Stimulated activated naive CD4-positive, alpha-beta T cell (primary cell): ENCODE measurements around the gene DPF3.

ENCODE experiments used
- DNase-seq, 6 experiments: peaks; one replicate each; lab custom pipeline; 2025; lab: John Stamatoyannopoulos, UW

Gene DPF3

DNA sequence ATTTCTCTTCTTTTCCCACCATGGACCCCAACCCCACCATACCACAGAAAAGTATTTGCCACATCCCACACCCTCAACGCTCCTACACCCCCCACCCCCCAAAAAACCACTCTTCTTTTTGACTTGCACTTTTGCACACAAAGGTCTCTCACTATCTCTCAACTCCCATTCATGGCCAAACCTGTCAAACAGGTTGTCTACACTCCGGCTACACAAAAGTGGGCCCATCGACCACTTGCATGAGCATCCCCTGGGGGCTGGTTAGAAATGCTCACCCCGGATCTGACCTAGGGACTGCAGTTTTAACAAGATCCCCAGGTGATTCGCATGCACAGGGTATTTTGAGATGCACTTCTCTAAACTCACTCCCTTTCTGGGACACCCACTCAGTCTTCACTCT, 248.2 kb downstream of the DPF3 start:
- DNase-seq, result no peak

GRCh38 chr14:72644758-72645489, 249.0 kb downstream of the DPF3 start:
- no peak for DNase-seq

- DNase-seq, result no peak
These were observed 249.9 kb downstream of the DPF3 start for GRCh38 chr14:72644038-72644437.

GRCh38 chr14:72643317-72643801, 250.5 kb downstream of the DPF3 start:
- no peak for DNase-seq

GRCh38 chr14:72640911-72641485, 252.9 kb downstream of the DPF3 start:
- DNase-seq, result no peak

DNA sequence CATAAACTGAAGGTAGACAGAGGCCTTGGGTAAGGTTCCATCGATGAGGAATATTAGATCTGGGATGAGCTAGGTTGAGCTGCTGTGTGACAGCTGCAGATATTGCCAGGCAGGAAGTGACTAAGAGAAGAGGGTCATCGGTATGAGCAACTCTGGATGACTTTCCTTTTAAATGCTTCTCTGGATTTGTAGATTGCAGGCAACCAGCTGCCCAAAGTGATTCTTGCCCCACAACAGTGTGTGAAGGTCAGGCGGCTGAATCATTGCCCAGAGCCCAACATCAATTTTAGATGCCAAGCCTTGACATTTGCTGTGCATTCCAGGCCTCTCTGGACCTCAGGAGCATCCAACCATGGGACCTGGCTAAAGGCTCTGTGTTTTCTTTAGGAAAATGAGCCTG, 255.9 kb downstream of the DPF3 start:
- DNase-seq, result no peak

DNA sequence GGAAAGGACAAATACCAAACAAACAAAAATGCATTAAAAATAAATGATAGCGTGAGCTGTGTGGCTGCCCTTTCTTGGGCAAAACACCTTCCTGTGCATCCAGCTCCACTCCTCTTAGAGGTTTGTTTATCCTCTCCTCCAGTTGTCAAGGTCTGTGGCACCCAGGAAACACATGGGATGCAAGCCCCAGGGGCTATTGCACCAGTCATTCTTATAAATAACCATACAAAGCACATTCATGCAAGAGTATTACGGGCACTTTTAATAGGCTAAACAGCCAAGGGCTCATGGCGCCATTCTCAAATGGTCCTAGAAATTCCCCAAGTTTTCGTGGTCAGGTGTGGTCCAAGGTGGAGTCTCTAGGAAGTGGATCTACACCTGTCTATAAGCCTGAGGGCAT, 257.0 kb downstream of the DPF3 start:
- DNase-seq, result no peak

GRCh38 chr14:72636094-72636493, 257.8 kb downstream of the DPF3 start:
- DNase-seq, result no peak

GRCh38 chr14:72634691-72635616, 258.9 kb downstream of the DPF3 start:
- no peak for DNase-seq

- no peak for DNase-seq
These were observed 260.4 kb downstream of the DPF3 start for GRCh38 chr14:72633551-72633950.

DNA sequence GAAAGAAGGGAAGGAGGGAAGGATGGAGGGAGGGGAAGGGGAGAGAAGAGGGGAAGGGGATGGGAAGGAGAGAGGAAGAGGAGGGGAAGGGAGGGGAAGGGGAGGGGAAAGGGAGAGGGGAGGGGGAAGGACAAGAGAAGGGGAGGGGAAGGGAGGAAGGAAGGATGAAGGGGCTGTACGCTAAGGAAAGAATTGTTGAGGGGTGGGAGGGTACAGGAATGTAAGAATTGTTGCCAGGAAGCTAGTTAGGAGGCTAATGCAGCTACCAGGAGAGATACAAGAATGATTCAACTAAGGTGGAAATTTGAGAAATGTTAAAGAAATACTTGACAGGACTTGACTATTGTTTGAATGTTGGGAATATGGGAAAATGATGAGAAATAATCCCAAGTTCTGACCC, 261.2 kb downstream of the DPF3 start:
- no peak for DNase-seq

GRCh38 chr14:72631401-72631800, 262.5 kb downstream of the DPF3 start:
- no peak for DNase-seq

DNA sequence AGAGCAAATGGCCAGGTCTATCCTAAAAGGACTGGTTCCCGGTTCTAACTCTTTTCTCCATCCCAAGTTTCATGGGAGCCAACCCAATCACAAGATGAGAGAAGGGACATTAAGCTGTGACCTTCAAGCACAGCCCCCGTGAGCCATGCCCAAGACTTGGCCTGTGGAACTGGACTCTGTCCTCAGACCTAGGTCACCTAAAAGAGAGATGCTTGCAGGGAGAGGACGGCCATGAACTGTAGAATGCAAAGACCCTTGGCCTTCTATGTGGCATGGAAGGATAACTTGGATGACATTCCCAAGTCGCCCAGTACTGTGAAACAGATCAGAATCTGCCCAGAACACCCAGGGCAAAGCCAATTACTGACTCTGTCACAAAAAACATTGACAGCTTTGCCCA, 263.5 kb downstream of the DPF3 start:
- DNase-seq, result no peak

- DNase-seq, result no peak
These were observed 264.4 kb downstream of the DPF3 start for GRCh38 chr14:72629534-72629933.

GRCh38 chr14:72625689-72626088, 268.2 kb downstream of the DPF3 start:
- DNase-seq, result no peak

- DNase-seq, result no peak
These were observed 272.4 kb downstream of the DPF3 start for GRCh38 chr14:72621387-72622065.

GRCh38 chr14:72619881-72620280, 274.0 kb downstream of the DPF3 start:
- no peak for DNase-seq

- DNase-seq, result no peak
These were observed 274.8 kb downstream of the DPF3 start for GRCh38 chr14:72619111-72619571.

DNA sequence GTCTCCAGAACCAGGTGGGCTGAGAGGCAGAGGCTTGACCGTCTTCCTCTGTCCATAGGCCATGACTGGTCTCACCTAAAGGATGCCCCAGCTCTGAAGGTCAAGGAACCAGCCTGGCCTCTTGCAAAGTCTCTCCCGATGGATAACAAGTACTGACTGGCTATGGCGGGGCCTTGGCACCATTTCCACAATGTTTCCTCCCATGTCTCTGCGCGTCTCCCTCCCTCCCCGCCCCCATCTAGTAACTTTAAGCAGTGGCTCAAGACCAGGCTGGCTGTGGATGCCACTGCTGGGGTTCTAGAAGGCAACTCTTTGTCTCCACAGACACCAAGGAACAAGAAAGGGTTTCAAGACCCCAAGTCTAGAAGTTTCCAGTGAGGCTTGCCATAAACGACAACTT, 275.5 kb downstream of the DPF3 start:
- no peak for DNase-seq

- no peak for DNase-seq
These were observed 276.4 kb downstream of the DPF3 start for GRCh38 chr14:72617391-72618031.

GRCh38 chr14:72616811-72617210, 277.1 kb downstream of the DPF3 start:
- DNase-seq, result no peak

- DNase-seq, result no peak
These were observed 277.6 kb downstream of the DPF3 start for GRCh38 chr14:72616294-72616693.
